ENCODE measurements around the gene ZDHHC12.

DNA sequence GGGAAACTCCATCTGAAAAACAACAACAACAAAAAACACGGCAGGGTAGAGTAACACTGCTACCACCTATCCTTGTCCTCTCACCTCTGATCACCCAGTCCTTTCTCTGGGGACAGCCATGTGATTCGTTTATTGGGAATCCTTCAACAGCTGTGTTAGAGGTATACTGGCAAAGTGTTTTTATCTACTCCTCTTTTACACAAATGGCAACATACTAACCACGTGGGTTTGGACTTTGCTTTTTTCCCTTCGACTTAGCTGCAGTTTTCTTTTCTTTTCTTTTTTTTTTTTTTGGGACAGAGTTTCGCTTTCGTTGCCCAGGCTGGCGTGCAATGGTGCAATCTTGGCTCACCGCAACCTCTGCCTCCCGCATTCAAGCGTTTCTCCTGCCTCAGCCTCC is 46.1 kb downstream of the ZDHHC12 start:
- TF ChIP-seq, protein P1, sequence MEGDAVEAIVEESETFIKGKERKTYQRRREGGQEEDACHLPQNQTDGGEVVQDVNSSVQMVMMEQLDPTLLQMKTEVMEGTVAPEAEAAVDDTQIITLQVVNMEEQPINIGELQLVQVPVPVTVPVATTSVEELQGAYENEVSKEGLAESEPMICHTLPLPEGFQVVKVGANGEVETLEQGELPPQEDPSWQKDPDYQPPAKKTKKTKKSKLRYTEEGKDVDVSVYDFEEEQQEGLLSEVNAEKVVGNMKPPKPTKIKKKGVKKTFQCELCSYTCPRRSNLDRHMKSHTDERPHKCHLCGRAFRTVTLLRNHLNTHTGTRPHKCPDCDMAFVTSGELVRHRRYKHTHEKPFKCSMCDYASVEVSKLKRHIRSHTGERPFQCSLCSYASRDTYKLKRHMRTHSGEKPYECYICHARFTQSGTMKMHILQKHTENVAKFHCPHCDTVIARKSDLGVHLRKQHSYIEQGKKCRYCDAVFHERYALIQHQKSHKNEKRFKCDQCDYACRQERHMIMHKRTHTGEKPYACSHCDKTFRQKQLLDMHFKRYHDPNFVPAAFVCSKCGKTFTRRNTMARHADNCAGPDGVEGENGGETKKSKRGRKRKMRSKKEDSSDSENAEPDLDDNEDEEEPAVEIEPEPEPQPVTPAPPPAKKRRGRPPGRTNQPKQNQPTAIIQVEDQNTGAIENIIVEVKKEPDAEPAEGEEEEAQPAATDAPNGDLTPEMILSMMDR (IDR thresholded peaks at IDR 0.05) = no peak
- TF ChIP-seq EP300 (IDR thresholded peaks at IDR 0.05; ENCODE audit: low read depth) (no peak), POLR2A (IDR thresholded peaks at IDR 0.05) (no peak), POLR2AphosphoS5 (IDR thresholded peaks at IDR 0.05) (no peak)
